Transverse colon (tissue), 4 donors: ENCODE measurements around the gene MRFAP1L1. TPM values are rescaled to one million over a fixed set of nuclear protein-coding genes. Genes with fewer than 3 reads are reported as not detected.

Source experiments
- DNase-seq: peaks from one replicate; pipeline ENCODE4 v3.0.0-alpha.2; 2019
- H3K27ac ChIP-seq, 4 donors: fragments of 200-600 bp; sonication (generic); 2 replicates each; pipeline ENCODE4 v1.5.1; 2016 to 2018; ENCODE audit warnings: inconsistent platforms in 4 of 4
- H3K27me3 ChIP-seq: fragments of 200-600 bp; sonication (generic); 2 replicates; pipeline ENCODE4 v1.5.1; 2017; ENCODE audit warnings: inconsistent platforms
- H3K36me3 ChIP-seq, 4 donors: fragments of 200-600 bp; sonication (generic); 2 replicates each; pipeline ENCODE4 v1.5.1; 2017 to 2019; ENCODE audit warnings: inconsistent platforms in 4 of 4
- H3K4me1 ChIP-seq, 4 donors: fragments of 200-600 bp; sonication (generic); 2 replicates each; pipeline ENCODE4 v1.5.1; 2017 to 2020; ENCODE audit warnings: inconsistent platforms in 4 of 4
- H3K4me3 ChIP-seq, 4 donors: fragments of 200-600 bp; sonication (generic); 1 replicate in 1 of 4; 2 replicates in 3 of 4; pipeline versions ENCODE4 v1.5.1 to v1.6.1; 2017 to 2019; ENCODE audit warnings: inconsistent platforms in 4 of 4
- H3K9me3 ChIP-seq, 2 donors: fragments of 200-600 bp; sonication (generic); 2 replicates each; pipeline ENCODE4 v1.5.1; 2017 to 2019; ENCODE audit warnings: inconsistent platforms in 2 of 2
- CTCF ChIP-seq, 5 experiments: fragments of 200-600 bp in 3 of 5; fragments of 450-650 bp in 2 of 5; sonication (generic) in 3 of 5; IDR thresholded peaks; 1 replicate in 2 of 5; 2 replicates in 3 of 5; pipeline ENCODE4 v1.5.1; 2016 to 2017; ENCODE audit warnings: antibody characterized with exemption in 5 of 5, inconsistent platforms in 3 of 5, mild to moderate bottlenecking in 2 of 5, moderate library complexity in 1 of 5
- EP300 ChIP-seq: sonication (generic); formaldehyde crosslinking; IDR thresholded peaks from one replicate; pipeline ENCODE4 v1.6.1; 2017; ENCODE audit warnings: antibody characterized with exemption, low read depth
- POLR2A ChIP-seq: fragments of 450-650 bp; IDR thresholded peaks from one replicate; pipeline ENCODE4 v1.6.1; 2016; ENCODE audit warnings: antibody characterized with exemption, mild to moderate bottlenecking, moderate library complexity
- POLR2AphosphoS5 ChIP-seq, 3 donors: sonication (generic); formaldehyde crosslinking; IDR thresholded peaks; one replicate each; pipeline ENCODE4 v1.6.1; 2016; ENCODE audit warnings: antibody characterized with exemption in 3 of 3
- WGBS, 2 donors: methylation state at CpG; one replicate each; pipeline ENCODE4 v1.1.5; 2018; ENCODE audit warnings: low coverage in 1 of 2; 5-methylcytosine and 5-hydroxymethylcytosine counted together
- in situ Hi-C, 4 donors: fragments of 200-750 bp; cut with MboI; loops; one replicate each; pipeline versions ENCODE4 v1.15.0 to v1.15.1; 2017; ENCODE audit warnings: low sequenced_read_pairs in 3 of 4, low pct_ligation_motif_present in 1 of 4, low pct_unique_long_range_greater_than_20kb in 1 of 4
- intact Hi-C: fragments of 100-400 bp; cut with DNase I; formaldehyde crosslinking; loops from one replicate; pipeline ENCODE4 v1.15.1; 2023; ENCODE audit warnings: low total_unique reads
- total RNA-seq, 4 donors: library from RNA; depleted of rRNA; stranded (reverse); fragments of >200 nt; gene quantifications; one replicate each; pipeline ENCODE4 v1.1.0, GENCODE V29; 2016

Gene MRFAP1L1
- total RNA-seq, 4 donors from 2014 or later, result 18.3 to 51.0 (median 30.3) TPM

GRCh38 chr4:6742507-6742906 lies 32.8 kb upstream of the MRFAP1L1 start:
- Histone ChIP-seq H3K36me3 (no peaks in the 10 kb centered on the region), H3K4me3 (no peak overlapping the region), H3K27me3 (no peaks in the 10 kb centered on the region), H3K27ac (no peak overlapping the region), H3K4me1 (peaks cover 0 to 17% (median 11%) of the 10 kb centered on the region in 4 donors), H3K9me3 (no peaks in the 10 kb centered on the region)
- WGBS, 2 donors, result 59 to 72% methylated on average over 2 of the region's 2 CpGs
- intact Hi-C loops (no loop called here), in situ Hi-C loops (loop anchor here in 1 of 4 donors (25.0 kb wide), 1 partner anchor 320 kb away; the partner anchor contains the start of gene GRPEL1)
- TF ChIP-seq POLR2A, result no peak
- no peak for DNase-seq

GRCh38 chr4:6740347-6740746 lies 30.7 kb upstream of the MRFAP1L1 start:
- Histone ChIP-seq H3K27ac (no peak overlapping the region), H3K9me3 (no peaks in the 10 kb centered on the region), H3K36me3 (no peaks in the 10 kb centered on the region), H3K27me3 (no peaks in the 10 kb centered on the region), H3K4me1 (no peaks in the 10 kb centered on the region), H3K4me3 (no peak overlapping the region)
- WGBS, 2 donors, result 88% methylated on average over 8 of the region's 8 CpGs; no CpG with 5 or more reads in 1 of the 2 donors
- no peak for DNase-seq
- TF ChIP-seq CTCF (IDR thresholded peaks at IDR 0.05), result no peak
- TF ChIP-seq POLR2AphosphoS5 (IDR thresholded peaks at IDR 0.05), result no peak
- TF ChIP-seq POLR2A, result no peak
- no peak for TF ChIP-seq EP300
- in situ Hi-C loops (loop anchor here in 1 of 4 donors (25.0 kb wide), 1 partner anchor 322 kb away; the partner anchor contains the start of gene GRPEL1), intact Hi-C loops (no loop called here)

GRCh38 chr4:6739920-6740319 lies 30.3 kb upstream of the MRFAP1L1 start:
- intact Hi-C loops, result no loop called here
- Histone ChIP-seq H3K4me1 (no peaks in the 10 kb centered on the region), H3K27ac (no peak overlapping the region), H3K4me3 (no peak overlapping the region), H3K9me3 (no peaks in the 10 kb centered on the region), H3K36me3 (no peaks in the 10 kb centered on the region), H3K27me3 (no peaks in the 10 kb centered on the region)
- in situ Hi-C loops, result loop anchor here in 2 of 4 donors (5.0 to 25.0 kb wide), 3 partner anchors 125 to 322 kb away; partner anchors contain the start of gene GRPEL1 (in 1 of the 2)
- no peak for DNase-seq
- TF ChIP-seq CTCF (IDR thresholded peaks at IDR 0.05) (no peak), POLR2A (no peak), POLR2AphosphoS5 (IDR thresholded peaks at IDR 0.05) (no peak), EP300 (no peak)
- 92 to 94% methylated on average over 2 to 4 of the region's 4 CpGs for WGBS, 2 donors

GRCh38 chr4:6734165-6734786 lies 24.6 kb upstream of the MRFAP1L1 start:
- Histone ChIP-seq H3K4me3 (no peak overlapping the region), H3K27ac (no peak overlapping the region), H3K9me3 (no peaks in the 10 kb centered on the region), H3K36me3 (no peaks in the 10 kb centered on the region), H3K27me3 (no peaks in the 10 kb centered on the region), H3K4me1 (peaks cover 0 to 11% (median 9%) of the 10 kb centered on the region in 4 donors)
- WGBS, 2 donors, result 61 to 87% methylated on average over 4 to 16 of the region's 16 CpGs
- TF ChIP-seq CTCF (IDR thresholded peaks at IDR 0.05), result no peak
- no peak for TF ChIP-seq POLR2A
- TF ChIP-seq POLR2AphosphoS5 (IDR thresholded peaks at IDR 0.05), result no peak
- TF ChIP-seq EP300, result no peak
- DNase-seq, result no peak
- intact Hi-C loops, result no loop called here
- in situ Hi-C loops, result loop anchor here in 1 of 4 donors (10.0 to 25.0 kb wide), 2 partner anchors 131 to 328 kb away; partner anchors contain the start of gene GRPEL1
